HG02981 (cell line): ENCODE data around the gene ZFHX3.
A peak's percentile ranks its signal among the peaks of the same experiment; 100 is the strongest.

Experiments
- ATAC-seq: cut with Tn5 transposase; IDR thresholded peaks from one replicate; pipeline ENCODE4 v1.9.1; 2021; ENCODE audit warnings: mild to moderate bottlenecking, moderate library complexity; ENCODE audit not compliant: unreplicated experiment

The ZFHX3 gene

GRCh38 chr16:73057291-73058210 lies 9.6 kb upstream of the ZFHX3 start:
- ATAC-seq: peak; percentile 38

- ATAC-seq: no peak
These were observed 9.0 kb upstream of the ZFHX3 start for GRCh38 chr16:73056921-73057290.

- ATAC-seq: no peak
These were observed 8.5 kb upstream of the ZFHX3 start for GRCh38 chr16:73056448-73056847.

- ATAC-seq: no peak
These were observed 7.0 kb upstream of the ZFHX3 start for GRCh38 chr16:73054813-73055482.

GRCh38 chr16:73054498-73054812 lies 6.5 kb upstream of the ZFHX3 start:
- ATAC-seq: no peak

GRCh38 chr16:73054125-73054484 lies 6.2 kb upstream of the ZFHX3 start:
- no peak for ATAC-seq

GRCh38 chr16:73053364-73054124 lies 5.6 kb upstream of the ZFHX3 start:
- no peak for ATAC-seq

GRCh38 chr16:73053038-73053363 lies 5.1 kb upstream of the ZFHX3 start:
- no peak for ATAC-seq

GRCh38 chr16:73052576-73052975 lies 4.6 kb upstream of the ZFHX3 start:
- ATAC-seq: no peak

GRCh38 chr16:73051961-73052360 lies 4.0 kb upstream of the ZFHX3 start:
- ATAC-seq: no peak

- ATAC-seq: no peak
These were observed 3.3 kb upstream of the ZFHX3 start for GRCh38 chr16:73051226-73051625.

GRCh38 chr16:73050201-73051099 lies 2.5 kb upstream of the ZFHX3 start:
- ATAC-seq: no peak

GRCh38 chr16:73049511-73049910 lies 1.6 kb upstream of the ZFHX3 start:
- ATAC-seq: no peak

GRCh38 chr16:73049091-73049490 lies 1.2 kb upstream of the ZFHX3 start:
- ATAC-seq: no peak

- no peak for ATAC-seq
These were observed 558 bp upstream of the ZFHX3 start for GRCh38 chr16:73048292-73049080.

- no peak for ATAC-seq
These were observed 750 bp downstream of the ZFHX3 start for GRCh38 chr16:73047221-73047535.

- ATAC-seq: no peak
These were observed 1.1 kb downstream of the ZFHX3 start for GRCh38 chr16:73046849-73047214.

- no peak for ATAC-seq
These were observed 1.6 kb downstream of the ZFHX3 start for GRCh38 chr16:73046202-73046848.

- ATAC-seq: no peak
These were observed 4.0 kb downstream of the ZFHX3 start for GRCh38 chr16:73043828-73044467.
